CD4-positive, alpha-beta T cell treated with Interleukin-4 for 4 hours (primary cell): Measurements from ENCODE around the gene CRAMP1.

ENCODE experiments used
- DNase-seq: peaks from one replicate; pipeline ENCODE4 v3.0.0-alpha.2; 2020

The CRAMP1 gene

DNA sequence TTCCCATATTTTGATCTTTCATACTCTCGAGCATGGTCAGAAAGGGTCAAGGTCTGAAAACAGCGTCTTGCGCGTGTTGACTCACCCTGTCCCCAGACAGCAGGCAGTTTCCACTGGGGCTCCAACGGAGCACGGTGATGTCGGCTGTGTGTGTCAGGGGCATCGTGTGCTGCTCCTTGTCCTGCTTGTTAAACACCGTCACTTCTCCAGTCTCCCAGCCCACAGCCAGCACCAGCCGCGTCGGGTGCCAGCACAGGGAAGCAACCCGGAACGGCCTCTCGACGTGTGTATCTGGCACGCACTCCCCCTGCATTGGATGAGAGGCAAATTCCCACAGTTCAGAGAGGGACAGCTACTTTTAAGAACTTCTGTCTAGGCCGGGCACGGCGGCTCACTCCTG, 9.9 kb upstream of the CRAMP1 start:
- DNase-seq, result no peak

DNA sequence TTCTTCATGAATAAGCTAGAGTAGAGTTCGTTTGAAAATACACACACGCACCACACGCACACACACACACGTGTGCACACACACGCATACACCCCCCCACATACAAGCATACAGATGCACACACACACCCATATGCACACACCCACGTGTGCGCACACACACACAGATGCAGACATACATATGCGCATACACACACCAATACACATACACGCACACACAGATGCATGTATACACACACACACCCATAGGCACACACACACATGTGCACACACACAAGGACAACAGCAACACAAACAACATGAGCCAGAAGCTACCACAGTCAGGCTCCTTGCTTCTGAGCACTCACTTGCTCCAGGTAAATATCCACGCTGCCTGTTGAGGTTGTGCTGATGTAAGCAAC, 5.4 kb upstream of the CRAMP1 start:
- no peak for DNase-seq

DNA sequence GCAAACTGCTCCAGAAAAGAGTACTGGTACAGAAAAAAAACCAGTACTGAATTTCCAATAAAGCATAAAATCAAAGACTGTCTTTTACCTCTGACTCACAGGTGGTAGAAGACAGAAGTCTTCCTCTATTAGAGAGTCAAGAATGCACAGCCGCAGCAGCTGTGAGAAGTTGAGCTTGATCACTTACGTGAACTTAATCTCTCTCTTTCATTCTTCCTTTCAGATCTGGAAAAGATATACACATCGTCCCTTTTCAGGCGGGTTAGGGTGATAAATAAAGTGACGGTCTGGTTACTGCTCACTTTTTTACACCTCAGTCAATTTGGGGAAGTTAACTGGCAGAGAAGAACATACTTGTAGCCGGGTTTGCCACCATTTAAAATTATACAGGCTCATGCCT, 4.2 kb upstream of the CRAMP1 start:
- no peak for DNase-seq

DNA sequence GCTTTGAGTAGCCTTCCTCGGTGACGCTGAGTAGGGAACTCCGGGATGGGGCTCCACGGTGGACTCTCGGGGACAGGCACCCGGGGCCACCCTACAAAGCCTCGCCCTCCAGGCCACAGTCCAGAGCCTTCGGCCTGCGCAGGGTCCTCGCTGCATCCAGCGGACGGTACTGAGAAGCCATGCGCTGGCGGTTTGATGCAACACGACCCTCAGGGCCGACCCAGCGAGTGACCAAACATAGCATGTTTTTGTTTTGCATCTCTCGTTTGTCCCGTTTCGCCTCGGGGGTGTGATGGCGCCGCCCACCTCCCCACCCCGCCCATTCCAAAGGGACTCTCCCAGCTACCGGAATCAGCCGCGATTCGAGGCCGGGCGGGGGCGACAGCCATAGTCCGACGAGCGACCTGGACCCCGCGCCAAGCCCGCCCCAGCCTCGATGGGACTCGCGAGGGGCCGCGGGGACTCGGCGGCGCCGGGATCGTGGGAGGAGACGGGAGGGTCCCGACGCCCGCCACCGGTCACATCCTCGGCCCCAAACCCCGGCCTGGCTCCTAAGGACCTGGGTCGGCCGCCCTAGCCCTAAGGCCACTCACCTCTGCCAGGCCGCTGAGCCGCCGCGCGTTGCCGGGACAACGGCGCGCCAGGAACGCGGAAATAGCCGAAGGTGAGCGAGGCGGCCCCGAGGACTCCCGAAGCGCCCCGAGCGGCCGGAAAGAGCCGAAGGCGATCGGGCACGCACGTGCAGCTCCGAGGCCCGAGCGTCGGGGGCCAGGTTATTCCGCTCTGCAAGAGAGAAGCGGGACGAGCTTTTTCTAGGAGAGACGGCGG, 1.9 kb upstream of the CRAMP1 start:
- peak; percentile 85 for DNase-seq

DNA sequence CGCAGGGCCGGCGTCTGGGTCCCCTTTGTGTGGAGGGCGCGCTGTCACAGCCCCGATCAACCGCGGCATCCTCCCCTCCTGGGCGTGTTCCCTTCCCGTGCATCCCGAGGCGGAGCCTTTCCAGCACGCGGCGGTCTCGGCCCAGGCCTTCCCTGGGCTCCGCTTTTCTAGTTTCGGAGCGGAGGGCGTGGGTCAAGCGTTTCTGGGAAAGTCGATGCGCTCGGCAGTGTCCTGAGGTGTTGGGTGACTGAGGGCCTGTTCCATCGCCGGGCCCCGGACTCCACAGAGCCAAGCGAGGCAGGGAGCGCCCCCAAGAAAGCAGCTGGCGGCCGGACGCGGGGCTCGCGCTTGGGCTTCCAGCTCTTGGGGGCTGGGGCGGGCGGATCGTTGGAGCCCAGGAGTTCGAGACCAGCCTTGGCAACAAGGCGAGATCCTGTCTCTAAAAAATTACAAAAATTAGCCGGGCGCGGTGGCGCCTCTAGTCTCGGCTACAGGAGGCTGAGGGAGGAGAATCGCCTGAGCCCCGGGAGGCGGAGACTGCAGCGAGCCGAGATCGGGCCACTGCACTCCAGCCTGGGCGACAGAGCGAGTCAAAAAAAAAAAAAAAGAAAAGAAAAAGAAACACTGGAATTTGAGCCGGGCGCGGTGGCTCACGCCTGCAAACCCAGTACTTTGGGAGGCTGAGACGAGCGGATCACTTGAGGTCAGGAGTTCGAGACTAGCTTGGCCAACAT, 1.1 kb upstream of the CRAMP1 start:
- no peak for DNase-seq

DNA sequence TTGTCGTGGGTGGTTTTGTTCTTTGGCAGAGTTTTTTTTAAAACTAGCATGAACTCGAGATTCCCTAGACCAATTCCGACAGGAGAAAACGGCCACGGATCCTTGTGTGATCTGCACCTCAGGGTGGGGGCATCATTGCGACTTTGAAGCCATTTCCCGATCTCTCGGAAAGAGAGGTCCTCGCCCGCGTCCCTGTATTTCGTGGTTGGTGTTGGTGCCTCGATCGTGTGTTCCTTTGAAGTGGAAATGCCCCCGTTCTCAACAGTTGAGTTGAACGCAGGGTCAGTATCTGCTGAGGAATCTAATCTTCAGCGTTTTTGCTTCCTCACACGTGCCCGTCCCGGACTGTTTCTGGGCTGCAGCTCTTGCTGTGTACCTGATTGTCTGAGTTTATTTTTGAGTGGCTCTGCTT, 1.1 kb downstream of the CRAMP1 start:
- DNase-seq, result no peak

DNA sequence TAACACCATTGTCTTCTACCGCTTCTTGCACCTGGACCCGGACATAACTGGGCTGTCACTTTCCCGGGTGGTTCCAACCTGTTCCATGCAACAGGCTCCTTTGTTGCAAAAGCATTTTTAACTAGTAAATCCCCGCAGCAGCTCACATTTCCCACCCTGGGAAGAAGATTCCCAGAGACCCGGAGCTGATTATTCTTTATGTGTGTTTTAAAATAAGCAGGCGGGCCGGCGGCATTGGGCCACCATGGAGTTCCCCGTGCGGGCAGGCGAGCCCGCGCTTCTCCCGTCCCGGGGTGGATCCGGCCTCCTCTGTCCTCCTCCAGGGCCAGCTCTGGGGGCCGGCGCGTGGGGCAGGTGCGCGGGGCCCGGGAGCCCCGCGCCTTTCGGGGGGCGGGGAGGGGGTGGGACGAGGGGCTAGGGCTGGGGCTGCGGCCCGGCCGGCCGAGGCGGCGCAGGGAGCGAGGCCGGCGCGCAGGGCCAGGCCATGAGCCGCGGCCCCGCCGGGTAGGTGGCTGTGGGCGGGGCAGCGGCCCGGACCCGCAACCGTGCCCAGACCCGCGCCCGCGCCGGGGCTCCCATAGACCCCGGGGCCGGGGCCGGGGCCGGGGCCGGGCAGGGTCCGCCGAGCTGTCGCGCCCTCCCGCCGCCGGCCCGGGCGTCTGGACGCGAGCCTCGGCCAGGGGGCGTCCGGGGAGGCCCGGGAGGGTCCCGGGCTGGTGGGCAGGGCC, 1.7 kb downstream of the CRAMP1 start:
- no peak for DNase-seq

DNA sequence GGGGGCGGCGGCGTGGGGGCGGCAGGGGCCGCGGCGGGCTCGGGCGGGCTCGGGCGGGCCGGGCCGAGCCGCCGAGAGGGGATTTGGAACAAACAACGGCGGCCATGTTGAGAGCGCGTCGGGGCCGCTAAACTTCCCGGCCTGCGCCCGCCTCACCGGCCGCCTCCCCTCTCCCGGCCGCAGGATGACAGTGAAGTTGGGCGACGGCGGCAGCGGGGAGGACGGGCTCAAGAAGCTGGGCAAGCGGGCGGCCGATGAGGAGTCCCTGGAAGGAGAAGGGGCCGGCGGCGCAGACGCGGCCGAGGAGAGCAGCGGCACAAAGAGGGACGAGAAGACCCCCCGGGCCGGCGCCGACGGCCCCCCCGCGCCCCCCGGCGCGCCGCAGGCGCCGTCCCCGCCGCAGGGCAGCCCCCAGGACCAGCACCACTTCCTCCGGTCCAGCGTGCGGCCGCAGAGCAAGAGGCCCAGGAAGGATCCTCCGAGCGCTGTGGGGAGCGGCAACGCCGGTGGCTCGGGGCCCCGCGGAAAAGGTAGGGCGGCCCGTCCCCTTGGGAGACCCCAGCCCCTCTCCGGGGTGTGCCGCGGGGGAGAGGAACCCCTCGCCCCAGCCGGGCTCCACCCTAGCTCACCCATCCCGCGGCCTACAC, 2.4 kb downstream of the CRAMP1 start:
- DNase-seq, result no peak

DNA sequence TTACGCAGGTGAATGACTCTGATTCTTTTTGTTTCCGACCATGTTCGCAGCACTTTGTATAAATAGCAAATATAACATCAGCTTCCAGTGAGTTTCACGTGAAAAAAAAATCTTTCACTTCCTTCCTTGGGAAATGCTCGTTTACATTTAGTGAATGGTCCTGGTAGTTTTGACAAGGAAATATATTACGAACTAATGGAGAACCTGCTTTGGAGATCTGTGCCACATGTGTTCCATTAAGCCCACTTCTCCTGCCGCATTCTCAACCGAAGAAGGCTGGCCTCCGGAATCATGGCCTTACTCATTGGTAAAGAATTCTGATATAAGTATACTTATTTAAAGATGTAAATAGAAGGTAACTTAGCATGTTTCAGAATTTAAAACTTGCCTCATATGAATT, 3.6 kb downstream of the CRAMP1 start:
- no peak for DNase-seq

DNA sequence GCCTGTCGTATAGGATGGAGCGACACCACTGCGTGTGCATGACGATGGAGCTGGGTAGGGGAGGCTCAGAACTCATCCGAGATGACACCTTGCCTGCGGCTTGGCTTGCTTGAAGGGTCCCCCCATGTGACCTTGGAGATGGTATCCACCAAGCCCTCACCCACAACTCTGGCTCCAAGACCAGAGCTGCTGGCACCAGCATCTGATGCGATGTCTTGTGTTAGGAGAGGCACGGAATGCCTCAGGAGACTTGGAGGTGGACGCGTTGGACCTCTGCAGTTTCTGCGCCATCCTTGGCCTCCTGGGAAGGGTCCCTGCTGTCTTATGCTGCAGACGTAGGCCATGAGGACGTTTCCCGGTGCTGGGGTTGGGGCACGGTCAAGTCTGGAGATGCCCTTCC, 7.8 kb downstream of the CRAMP1 start:
- no peak for DNase-seq

DNA sequence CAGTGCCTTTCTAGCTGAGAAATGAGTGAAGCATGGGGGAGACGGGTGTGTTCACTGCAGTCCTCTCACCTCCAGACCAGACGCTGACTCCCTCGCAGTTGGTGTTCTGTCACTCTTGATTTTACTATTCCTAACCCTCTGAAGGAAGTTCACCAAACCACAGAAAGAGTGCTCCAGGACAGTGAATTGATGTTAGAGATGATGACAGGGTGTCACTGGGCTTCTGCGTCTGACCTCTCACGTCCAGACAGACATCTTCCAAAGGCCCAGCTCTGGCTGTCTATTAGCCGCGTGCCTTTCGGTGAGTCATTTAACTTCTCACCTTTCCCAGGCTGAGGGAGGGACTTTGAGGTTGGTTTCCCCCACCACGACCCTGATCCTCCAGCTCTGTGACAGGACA, 8.2 kb downstream of the CRAMP1 start:
- no peak for DNase-seq

DNA sequence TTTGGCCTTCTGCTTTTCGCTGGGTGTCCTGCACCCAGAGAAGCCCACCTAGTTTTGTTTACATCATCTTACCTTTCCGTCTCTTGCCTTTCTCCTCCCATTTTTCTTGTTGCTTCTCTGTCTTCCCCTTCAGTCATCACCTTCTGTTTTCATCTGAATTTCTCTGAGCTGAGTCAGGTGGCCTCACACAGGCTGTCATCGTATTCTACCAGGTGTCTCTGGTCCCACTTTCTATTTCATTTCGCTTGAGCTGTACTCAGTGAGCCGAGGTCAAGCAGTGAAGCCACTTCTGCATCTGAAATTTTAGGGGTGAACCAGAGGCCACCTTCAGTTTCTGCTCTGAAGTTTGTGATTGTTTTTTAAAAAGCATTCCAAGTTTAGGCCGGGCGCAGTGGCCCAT, 9.7 kb downstream of the CRAMP1 start:
- DNase-seq, result no peak

DNA sequence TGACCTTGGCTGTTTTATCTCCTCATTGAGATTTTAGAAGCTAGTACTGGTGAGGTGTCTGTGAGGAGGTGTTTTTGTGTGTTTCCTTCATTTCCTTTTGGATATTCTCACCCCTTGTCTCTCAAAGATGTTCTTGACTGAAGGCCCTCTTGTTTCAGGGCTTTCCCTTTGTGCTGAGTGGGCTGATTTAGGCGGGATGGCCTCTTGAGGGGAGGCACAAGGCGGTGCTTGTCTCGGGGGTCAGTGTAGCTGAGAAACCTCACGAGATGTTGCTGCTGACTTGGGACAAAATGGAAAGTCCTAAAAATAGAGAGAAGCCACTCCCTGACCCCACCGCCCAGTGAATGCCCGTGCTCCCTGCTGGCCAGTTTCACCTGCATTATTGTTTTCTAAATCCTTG, 14.2 kb downstream of the CRAMP1 start:
- DNase-seq, result no peak

DNA sequence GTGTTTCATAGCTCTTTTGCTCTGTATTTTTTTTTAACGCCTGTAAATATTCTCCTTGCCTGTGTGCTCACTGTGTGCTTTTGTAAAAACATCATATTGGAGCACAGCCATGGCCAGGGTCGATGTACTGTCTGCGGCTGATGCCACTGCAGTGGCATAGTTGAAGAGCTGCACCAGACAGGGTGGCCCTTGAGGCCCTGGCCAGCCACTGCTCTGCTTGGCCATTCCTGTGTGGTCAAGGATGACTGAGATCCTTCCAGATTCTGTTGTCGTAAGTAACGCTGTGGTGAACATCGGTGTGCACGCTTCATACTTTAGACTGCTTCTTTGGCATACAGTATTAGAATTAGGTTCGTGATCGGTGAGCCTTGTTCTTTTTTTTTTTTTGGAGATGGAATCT, 14.6 kb downstream of the CRAMP1 start:
- no peak for DNase-seq

DNA sequence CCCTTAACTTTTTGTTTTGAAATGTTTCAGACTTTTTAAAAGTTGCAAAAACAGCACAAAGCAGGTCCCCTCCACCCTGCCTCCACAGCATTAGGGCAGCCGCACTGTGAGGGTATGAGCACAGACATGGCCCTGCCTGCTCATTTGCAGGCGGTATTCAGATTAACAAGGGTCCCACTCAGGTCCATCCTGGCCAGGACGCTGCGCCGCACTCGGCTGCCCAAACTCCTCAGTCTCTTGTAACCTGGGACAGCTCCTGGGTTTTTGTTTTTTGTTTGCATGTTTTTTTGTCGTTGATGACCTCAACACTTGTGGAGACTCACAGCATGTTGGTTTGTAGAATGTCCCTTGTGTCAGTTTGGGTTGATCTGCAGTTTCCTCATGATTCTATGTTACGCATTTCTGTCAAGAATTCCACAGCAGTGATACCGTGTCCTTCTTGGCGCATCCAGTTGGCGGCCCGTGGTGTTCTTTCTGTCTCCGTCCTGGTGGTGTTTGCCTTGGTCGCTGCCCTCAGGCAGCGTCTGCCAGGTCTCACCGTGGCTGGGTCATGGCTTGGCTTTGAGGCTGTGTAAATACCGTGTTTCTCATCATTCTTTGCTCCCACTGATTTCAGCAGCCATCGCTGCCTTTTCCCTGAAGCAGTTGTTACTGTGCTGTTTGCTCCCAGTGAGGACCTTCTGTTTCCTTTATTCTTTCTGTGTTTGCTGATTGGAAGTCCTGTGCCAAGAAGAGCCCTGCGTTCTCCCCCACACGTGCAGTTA, 18.5 kb downstream of the CRAMP1 start:
- DNase-seq, result no peak

DNA sequence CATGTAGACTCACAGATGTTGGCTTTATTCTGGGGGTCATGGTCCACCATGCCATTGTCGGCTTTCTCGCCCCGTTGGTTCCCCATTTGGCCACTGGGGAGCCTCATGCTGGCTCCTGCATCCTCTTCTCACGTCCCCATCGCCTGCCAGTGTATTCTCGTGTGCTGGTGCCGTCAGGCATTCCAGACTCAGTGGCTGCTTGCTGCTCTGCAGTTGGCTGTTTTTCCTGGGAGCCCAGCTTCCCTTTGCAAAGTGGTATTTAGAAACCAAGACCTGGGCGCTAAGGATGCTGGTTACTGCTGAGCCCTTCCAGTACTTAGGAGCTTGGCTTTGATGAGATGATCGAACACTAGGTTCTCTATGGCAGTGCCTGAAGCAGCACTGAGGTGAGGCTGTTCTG, 19.1 kb downstream of the CRAMP1 start:
- no peak for DNase-seq

DNA sequence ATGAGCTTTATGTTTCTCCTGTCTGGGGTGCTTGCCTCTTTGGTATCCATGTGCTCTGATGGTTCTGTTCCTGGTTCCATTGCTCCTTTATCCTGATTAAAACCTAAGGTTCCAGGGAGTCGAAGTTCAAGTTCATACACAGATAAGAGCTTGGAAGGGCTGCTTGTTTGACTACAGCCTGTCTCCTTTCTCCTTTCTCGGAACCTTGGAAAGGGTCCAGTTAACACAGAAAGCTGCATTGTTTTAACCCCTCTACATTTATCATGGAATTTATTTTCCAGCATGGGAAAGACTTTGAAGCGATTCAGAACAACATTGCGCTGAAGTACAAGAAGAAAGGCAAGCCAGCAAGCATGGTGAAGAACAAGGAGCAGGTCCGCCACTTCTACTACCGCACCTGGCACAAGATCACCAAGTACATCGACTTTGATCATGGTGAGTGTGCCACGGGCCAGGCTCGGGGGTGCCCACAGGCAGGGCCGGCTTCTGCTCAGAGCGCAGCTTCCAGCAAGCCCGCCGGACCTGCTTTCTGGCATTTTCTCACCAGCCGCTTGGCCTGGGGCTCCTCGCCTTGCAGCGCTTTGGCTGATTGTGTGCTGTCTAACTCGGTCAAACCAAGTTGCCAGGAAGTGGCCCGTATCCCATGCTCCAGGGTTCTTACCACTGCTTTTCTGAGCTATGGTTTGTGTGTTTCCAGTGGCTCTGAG, 19.9 kb downstream of the CRAMP1 start:
- no peak for DNase-seq

DNA sequence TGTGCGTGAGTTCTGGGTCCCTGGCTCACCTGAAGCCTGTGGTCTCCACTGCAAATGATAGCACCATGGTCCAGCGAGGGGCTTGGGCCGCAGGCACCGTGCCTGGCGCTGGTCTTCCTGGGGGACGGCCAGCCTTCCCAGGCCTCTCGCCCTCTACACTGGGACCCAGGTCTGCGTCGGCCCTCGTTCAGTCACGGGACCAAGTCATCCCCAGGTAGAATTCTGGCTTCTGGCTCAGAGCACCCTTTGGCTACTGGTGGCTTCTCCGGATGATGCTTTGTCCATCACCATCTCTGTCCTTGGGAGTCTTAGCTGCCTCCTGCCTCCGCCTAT, 20.4 kb downstream of the CRAMP1 start:
- no peak for DNase-seq

DNA sequence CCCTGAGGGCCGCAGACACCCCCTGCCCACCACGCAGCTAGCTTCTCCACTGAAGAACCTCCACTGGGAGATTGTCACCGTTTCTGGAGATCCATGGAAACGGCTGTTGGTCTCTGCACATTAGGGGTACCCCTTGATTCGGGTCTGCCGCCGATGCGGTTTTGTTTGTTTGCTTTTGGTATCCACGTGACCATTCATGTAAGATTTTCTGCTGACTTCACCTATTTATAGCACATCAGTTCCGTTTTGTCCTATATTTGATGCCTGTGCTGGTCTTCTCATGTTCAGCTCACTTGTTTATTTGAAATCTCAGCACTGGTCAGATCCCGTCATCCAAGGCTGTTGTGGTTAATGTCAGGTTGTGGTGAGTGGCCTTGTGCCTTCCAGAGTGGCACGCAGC, 21.1 kb downstream of the CRAMP1 start:
- no peak for DNase-seq

DNA sequence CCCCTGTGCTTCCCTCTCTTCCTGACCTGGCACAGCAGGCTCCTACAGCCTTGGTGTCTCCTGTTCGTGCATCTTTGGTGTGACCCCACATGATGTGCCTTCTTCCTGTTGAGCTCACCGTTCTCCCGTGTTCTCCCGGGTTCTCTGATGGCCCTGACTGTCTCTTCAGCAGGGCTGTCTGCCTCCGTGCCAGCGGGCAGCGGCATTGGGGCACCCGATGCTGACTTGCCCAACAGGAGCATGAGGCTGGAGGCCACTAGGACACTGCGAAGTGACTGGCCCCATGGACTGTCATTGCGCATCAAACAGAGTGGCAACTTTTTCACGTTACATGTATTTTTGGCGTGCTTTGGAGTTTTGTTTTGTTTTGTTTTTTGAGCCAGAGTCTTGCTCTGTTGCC, 22.4 kb downstream of the CRAMP1 start:
- DNase-seq, result no peak

DNA sequence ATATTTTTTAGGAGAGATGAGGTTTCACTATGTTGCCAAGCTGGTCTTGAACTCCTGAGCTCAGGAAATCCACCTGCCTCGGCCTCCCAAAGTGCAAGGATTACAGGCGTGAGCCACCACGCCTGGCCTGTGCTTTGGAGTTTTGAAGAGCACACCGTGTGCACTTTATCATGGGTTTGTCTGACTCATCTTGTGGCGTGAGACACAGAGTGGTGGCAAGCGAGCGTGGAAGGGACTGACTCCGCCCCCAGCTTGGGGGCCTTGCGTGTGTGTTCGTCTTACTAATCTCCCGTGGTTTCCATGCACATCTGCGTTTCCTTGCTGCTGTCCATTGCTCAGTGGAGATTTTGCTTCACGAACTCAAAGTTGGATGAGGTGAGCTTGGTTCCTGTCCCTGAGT, 22.9 kb downstream of the CRAMP1 start:
- DNase-seq, result no peak

DNA sequence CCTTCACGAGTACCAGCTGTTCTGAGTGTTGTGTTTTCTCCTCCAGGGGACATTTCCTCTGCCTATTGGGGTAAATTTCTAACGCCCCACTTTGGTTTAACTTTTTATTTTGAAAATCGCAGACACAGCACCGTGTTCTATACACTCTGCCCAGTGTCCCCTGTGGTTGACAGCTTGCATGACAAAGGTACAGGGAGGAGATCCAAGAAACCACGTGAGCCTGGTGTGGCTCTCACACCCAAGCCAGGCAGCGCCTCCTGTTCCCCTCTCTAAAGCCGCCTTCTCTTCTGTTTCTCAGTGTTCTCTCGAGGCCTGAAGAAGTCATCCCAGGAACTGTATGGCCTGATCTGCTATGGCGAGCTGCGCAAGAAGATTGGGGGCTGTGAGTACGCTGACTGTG, 25.4 kb downstream of the CRAMP1 start:
- DNase-seq, result no peak
